HG03521 (cell line): ENCODE data around the gene NCAPG2.
"Not testable (repeated sequence)": the region's sequence is repeated elsewhere in the genome, so short reads cannot be mapped to it uniquely, and the experiment has no call there.

ENCODE experiments used
- ATAC-seq: cut with Tn5 transposase; IDR thresholded peaks from one replicate; pipeline ENCODE4 v1.9.1; 2021; ENCODE audit warnings: mild to moderate bottlenecking, moderate library complexity; ENCODE audit not compliant: unreplicated experiment

Gene NCAPG2

DNA sequence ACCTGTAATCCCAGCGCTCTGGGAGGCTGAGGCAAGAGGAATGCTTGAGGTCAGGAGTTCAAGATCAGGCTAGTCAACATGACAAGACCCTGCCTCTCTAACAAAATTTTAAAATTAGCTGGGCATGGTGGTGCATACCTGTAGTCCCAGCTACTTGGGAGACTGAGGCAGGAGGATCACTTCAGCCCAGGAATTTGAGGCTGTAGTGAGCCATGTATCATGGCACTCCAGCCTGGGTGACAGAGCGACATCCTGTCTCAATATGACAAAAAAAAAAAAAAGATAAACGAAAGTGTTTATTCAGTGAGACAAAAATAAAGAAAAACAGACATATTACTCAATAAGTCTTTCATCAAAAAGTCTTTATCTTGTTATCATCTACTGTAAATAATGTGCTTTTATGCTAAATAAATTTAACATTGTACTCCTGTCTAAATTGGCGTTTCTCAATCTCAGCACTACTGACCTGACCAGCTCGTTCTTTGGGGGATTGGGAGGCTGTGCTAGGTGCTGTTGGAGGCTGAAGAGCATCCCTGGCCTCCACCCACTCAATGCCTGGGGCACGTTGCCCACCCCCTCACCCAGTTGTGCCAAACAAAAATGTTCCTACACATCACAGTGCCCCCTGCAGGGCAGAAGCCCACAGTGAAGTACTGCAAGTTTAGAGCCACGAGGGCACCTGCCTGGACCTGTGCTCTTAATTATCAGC, 57.7 kb downstream of the NCAPG2 start:
- no peak for ATAC-seq

DNA sequence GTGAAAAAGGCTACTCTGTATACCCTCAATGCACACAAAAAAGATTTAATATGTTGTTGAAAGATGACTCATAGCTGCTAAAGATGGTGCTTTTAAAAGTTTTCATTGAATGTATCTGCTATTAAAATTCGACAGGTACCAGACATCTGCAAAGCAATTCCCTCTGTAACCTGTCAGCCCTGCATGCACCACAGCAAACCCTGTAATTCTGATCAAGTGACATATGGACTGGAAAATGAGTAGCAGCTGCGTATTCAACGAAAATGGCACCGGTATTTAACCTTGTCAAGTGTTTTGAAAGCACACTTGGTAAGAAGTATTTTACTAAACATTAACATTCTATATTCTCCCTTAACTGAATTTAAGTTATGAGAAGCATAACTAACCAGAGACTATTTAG, 58.8 kb downstream of the NCAPG2 start:
- no peak for ATAC-seq

DNA sequence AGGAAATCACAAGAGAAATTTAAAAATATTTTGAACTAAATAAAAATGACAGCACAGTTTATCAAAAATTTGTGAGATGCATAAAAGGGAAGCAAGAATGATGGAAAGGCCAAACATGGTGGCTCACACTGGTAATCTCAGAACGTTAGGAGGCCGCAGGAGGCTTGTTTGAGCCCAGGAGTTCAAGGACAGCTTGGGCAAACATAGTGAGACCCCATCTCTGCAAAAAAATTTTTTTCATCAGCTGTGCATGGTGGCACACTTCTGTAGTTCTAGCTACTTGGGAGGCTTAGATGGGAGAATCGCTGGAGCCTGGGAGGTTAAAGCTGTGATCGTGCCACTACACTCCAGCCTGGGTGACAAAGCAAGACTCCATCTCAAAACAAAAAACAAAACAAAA, 62.5 kb downstream of the NCAPG2 start:
- no peak for ATAC-seq

DNA sequence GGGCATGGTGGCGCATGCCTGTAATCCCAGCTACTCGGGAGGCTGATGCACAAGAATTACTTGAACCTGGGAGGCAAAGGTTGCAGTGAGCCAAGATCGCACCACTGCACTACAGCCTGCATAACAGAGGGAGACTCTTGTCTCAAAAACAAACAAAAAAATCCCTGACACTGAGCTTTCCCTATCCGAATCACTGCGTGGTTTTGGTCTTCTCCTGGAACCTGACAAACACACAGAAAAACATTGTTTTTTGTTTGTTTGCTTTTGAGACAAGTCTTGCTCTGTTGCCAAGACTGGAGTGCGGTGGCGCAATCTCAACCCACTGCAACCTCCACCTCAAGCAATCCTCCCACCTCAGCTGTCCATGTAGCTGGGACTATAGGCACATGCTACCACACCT, 66.6 kb downstream of the NCAPG2 start:
- ATAC-seq = no peak

DNA sequence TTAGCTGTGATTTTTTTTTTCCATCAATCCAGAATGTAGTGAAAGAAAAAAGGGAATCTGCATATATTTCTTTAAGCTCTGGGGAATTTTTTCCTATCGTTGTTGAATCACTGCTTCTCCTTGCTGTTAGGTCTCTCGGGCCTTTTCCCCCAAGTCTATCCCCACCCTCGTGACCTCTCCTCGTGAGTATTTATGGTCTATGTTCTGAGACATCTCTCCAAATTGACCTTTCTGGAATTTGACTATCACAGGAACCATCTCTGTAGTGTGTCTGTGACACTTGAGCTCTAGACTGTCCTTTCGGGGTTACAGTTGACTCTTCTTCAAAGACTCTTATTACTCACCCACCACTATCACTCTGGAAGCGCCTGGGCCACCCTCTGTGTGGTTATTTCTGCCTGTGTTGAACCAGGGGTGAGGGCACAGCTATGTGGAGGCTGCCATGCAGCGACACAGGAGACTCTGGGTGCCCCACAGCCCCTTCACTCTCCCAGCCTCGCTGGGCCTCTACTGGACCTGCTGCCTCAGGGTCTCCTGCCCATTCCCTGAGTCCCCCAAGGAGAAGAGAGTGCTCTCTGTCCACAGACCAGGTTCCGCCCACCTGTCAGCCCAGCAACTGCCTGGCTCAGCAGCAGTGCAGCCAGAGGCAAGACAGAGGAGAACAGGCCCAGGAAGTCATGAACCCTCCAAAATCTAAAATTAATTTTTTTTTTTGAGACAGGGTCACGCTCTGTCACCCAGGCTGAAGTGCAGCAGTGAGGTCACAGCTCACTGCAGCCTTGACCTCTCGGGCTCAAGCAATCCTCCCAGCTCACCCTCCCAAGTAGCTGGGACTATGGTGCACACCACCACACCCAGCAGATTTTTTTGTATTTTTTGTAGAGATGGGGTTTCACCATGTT, 71.3 kb downstream of the NCAPG2 start:
- ATAC-seq = peak; percentile 46

DNA sequence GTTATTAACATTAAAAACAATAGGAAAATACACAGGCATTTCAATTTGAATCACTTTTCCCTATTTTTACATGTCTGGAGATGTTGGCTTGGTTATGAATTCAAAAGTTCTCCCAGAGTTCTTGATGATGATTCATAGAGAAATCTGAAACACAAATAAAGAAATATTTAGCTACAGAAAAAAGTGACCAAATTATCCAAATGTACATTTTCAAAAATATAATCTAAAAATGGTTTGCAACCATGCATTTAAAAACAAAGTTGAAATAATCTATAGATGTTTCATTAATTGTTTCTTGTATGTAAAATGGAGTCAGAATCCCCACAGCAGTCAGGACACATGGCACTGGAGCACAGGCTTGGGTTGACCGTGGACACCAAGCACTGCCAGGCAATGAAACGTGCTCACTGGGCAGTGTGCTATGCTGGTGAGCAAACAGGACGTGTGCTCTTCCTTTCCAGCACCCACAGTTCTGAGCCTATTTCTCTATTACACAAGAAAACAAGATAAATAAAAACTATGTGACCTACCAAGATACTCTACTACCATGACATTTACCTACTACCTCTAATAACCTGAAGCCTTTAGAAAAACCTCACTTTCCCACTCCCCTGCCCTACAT, 72.9 kb downstream of the NCAPG2 start:
- ATAC-seq = no peak

DNA sequence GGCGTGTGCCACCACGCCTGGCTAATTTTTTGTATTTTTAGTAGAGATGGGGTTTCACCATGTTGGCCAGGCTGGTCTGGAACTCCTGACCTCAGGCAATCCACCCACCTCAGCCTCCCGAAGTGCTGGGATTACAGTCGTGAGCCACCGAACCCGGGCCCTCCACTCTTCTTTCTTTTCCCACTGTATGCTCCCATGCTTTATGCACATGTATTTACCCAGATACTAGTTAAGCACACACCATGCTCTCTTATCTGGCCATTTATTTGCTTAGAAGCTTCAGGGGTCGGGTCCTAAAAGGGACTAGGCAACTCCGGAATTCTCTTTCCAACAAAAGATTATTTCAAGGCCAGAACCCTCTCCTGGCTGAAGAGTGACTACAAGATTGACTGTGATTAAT, 78.3 kb downstream of the NCAPG2 start:
- ATAC-seq = not testable (repeated sequence)

DNA sequence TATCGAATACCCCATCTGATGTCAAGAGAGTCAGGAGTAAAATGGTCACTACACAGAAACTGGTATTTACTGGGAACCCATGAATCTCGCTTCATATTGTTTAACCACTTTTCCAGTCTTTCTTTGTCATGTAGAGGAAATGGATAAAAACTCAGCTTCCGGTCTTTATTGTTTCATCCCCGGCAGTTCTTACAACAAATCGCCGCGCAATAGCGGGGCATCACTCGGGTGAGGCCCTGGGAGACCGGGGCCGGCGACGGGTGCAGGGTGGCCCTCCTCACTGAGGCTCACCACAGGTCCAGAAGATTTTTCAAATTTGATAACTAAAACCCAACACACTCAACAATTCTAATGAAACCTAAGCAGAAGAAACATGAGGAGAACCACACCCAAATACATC, 81.4 kb downstream of the NCAPG2 start:
- ATAC-seq = no peak

DNA sequence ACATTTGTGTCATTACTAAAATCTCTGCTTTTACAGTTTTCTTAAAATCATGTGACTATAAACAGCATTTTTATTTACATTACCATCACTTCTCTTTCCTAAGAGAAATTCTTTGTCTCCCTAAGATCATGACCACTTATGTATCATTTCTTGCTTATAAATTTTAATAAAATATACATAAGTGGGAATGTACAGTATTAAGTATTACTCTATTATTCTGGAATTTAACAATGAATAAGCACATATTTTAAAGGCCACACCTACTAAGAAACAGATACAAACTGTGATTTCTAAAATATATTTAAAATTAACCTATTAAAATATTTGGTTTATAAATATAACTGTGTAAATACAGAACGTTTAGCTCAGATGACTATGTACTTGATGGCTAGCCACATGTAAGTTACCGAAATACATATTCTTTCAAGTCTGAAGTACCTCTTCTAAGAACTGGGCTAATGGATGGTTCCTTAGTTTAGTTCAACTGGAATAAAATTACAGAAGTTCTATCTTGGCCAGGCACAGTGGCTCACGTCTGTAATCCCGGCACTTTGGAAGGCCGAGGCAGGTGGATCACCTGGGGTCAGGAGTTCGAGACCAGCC, 83.7 kb downstream of the NCAPG2 start:
- ATAC-seq = no peak

DNA sequence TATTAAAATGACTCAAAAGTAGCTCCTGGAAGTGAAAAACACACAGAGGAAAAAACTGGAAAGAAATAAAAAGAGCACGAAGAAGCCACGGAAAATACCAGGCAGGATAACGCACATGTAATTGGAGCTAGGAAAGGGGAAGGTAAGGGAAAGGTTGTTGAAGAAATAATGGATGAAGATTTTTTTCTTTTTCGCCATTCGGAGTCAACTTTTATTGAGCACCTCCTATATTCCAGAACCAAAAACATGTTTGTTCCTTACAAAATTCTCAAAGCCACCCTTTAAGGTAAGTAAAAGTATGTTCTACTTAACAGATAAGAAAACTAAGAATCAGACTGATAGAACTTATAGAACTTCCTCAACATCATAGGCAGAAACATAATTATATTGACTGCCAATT, 84.2 kb downstream of the NCAPG2 start:
- no peak for ATAC-seq

DNA sequence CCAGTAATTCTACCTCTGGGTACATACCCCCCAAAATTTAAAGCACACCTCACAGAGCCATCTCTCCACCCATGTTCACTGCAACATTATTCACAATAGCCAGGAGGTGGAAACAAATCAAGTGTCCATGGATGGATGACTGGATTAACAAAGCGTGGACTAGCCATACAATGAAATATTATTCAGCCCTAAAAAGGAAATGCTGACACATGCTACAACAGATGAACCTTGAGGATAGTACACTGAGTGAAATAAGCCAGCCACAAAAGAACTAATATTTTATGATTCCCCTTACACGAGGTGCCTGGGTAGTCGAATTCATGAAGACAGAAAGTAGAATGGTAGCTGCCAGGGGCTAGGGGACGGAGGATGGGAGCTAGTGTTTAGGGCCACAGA, 85.9 kb downstream of the NCAPG2 start:
- no peak for ATAC-seq

DNA sequence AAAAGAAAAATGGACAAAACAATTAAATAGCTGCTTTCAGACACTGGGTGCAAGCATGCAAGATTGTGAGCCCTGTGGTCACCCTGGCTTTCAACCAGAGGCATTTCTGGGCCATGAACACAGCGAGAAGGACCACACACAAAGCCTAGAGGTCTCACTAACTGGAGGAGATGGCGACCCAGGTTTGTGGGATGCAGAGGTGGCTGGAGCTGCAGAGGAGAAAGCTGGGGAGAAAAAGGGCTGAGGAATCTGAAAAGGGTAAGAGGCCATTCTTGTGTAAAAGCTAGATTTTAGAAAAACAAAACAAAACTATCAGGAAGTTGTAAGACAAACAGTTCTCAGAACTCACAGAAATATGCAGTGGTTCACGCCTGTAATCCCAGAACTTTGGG, 86.9 kb downstream of the NCAPG2 start:
- no peak for ATAC-seq

DNA sequence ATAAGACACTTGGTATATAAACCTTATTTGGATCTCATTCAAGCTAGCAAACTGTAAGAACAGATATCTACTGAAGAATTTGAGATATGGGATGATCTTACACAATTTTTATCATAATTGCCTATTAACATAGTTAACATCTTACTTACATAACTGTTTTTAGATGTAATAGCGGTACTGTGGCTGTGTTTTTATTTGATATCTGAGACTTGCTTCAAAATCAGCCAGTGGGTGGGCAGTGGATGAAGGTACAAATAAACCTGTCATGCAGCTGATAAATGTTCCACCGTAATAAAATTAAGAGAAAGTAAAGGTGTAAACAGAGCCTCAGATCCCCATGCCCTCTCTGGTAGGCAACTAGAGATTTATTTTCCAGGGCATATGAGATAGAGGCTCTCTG, 88.6 kb downstream of the NCAPG2 start:
- ATAC-seq = no peak

DNA sequence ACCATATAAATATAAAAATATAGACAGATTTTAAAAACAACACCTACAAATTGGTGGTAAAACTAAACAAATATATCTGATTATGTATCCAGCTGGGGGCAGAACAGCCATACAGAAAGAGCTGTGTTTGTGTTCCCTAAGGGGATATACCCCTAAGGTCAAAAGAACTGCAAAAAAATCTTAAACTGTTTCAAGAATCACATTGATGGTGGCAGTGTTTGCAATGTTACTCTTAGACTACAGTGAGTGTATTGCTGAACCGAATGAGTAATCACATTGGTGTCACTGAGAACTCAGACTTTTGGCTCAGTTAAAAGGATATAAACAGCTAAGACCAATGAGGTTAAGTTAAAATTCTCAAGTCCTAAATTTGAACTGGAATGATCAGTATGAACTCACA, 89.9 kb downstream of the NCAPG2 start:
- no peak for ATAC-seq

DNA sequence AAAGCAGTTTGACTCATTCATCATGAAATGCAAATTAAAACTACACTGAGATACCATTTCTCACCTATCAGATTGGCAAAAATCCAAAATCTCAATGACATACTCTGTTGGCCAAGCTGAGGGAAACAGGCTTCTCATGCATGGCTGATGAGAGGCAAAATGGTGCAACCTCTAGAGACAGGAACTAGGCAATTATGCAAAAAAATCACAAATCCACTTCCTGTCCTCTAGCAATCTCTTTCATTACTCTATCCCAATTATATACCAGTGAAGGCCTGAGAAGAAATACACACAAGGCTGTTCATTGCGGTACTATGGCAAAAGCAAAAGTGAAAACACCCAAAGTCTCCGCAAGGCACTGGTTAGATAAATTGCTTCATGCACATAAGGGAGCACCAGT, 91.1 kb downstream of the NCAPG2 start:
- peak; percentile 79 for ATAC-seq

DNA sequence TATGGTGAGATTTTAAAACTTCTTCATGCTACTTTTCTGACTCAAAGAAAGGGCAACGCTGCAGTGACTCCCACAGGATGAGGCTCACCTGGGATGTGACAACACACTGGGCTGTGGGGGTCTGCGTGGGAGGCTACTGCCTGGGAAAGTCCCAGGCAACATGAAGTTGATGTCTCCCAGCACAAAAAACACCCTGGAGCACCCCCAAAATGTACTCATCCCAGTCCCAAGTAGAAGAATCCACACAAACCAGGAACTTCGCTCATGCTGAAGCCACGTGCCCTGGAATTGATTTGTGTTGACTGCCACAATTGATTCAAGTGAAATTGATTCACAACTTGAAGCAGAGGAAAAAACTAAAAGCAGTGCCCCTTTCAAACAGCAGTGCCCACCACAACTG, 92.1 kb downstream of the NCAPG2 start:
- no peak for ATAC-seq

DNA sequence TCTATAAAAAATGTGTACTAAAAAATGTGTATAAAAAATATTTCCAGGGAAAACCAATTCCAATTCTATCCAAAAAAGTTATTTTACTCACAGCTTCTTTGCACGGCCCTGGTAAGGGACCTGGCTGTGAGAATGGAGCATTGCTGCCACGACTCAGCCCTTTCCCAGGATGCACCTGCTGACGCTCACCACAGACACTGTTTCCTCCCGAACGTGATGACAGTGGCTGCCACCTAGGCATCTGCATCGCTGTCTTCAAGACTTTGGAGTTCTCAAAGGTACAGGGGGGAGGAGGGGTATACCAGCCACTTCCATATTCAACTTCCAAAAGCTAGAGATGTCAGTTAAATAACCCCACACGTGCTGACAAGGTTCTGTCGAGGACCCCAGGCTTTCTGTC, 93.1 kb downstream of the NCAPG2 start:
- no peak for ATAC-seq

DNA sequence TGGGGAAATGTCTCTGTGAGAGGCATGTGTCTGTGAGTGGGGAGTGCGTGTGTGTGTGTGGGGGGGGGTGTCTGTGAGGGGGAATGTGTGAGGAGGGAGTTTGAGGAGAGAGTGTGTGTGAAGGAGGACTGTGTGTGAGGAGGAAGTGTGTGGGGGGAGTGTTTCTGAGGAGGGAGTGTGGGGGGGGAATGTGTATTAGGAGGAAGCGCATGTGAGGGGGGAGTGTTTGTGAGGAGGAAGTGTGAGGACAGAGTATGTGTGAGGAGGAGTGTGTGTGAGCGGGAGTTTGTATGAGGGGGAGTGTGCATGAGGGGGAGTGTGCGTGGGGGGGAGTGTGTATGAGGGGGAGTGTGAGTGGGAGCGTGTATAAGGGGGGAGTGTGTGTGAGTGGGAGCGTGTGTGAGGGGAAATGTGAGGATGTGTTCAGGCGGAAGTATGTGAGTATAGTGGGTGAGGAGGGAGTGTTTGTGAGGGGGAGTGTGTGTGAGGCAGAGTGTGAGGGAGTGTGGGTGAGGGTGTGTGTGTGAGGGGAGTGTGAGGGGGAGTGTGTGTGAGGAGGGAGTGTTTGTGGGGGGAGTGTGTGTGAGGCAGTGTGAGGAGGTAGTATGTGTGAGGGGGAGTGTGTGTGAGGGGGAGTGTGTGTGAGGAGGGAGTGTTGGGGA, 95.2 kb downstream of the NCAPG2 start:
- no peak for ATAC-seq

DNA sequence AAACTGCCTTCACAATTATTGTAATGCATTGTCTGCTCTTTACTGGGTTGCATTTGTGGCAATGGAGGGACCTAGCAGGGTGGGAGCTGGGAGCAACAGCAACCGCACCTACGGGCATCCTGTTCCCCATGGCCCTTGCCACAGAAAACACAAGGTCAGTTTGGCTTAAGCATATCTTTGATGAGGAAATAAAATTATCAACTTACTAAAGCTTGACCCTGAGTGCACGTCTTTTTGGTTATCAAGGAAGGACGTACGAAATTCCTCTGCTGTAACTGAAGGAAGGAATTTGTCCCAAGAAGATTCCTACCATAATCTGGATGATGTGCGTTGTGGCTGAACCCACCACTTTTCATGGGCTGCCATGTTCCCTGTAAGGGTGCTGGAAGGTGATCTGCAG, 97.0 kb downstream of the NCAPG2 start:
- no peak for ATAC-seq

DNA sequence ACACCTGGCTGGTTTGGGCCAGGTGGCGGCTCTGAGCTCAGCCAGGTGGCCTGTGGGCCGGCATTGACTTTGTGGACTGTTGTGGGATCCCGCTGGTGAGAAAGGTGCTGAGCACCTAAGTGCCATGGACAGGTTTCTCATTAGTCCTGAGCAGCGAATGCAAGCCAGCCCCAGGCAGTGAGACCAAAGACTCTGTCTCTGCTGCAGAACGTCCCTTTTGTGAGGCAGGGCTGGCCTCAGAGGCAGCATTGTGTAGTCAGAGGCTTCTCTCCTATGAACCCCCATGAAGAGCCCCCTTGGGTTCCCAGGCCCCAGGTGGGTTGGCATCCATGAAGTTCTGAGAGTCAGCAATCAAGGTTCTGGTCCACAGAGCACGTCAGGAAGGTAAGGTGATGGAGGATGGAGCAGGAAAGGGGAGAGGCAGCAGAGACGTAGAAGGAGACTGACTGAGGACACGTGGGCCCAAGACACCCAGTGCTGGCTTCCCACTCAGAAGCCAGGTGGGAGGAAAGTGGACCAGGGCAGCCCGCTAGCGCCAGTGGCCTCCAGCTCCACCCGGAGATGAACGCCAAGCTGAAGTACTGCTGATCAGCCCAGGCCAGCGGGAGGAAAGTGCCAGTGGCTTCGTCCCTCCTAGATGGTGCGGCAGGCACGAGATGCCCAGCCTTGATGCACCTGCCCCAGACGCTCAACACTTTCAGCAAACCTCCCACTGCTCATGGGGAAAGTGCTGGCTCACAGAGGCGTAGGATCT, 97.8 kb downstream of the NCAPG2 start:
- ATAC-seq = no peak
